WTC11 (cell line): ENCODE measurements around the gene CHCHD2. TPM values are rescaled to one million over a fixed set of nuclear protein-coding genes. Genes with fewer than 3 reads are reported as not detected.

ENCODE experiments used
- ATAC-seq: fragments of 200-7000 bp; cut with Tn5 transposase; 2 replicates; pipeline ENCODE4 v1.10.0; 2021; ENCODE audit warnings: mild to moderate bottlenecking, moderate library complexity
- CTCF ChIA-PET: fragments of 300-600 bp; sonication (Branson Sonifier 250); formaldehyde crosslinking; loops from one replicate; lab custom pipeline; 2021; ENCODE audit warnings: antibody characterized with exemption; lab: Charles Lee
- POLR2A ChIA-PET: fragments of 350-600 bp; sonication (Branson Sonifier 250); formaldehyde crosslinking; loops from one replicate; lab custom pipeline; 2021; ENCODE audit warnings: antibody characterized with exemption; lab: Charles Lee
- DNase-seq: peaks from one replicate; pipeline ENCODE4 v3.0.0; 2021; ENCODE audit warnings: low spot score
- H3K27ac Mint-ChIP-seq: 2 replicates; pipeline ENCODE4 v1.8.0; 2021; ENCODE audit warnings: mixed read lengths
- H3K27me3 Mint-ChIP-seq: 2 replicates; pipeline ENCODE4 v1.8.0; 2021; ENCODE audit warnings: low read depth, mild to moderate bottlenecking, moderate library complexity, mixed read lengths
- H3K36me3 Mint-ChIP-seq: 2 replicates; pipeline ENCODE4 v1.8.0; 2021; ENCODE audit warnings: mixed read lengths
- H3K4me1 Mint-ChIP-seq: 2 replicates; pipeline ENCODE4 v1.8.0; 2022; ENCODE audit warnings: mixed read lengths
- H3K4me3 Mint-ChIP-seq: 2 replicates; pipeline ENCODE4 v1.8.0; 2021; ENCODE audit warnings: mild to moderate bottlenecking, moderate library complexity, mixed read lengths
- H3K9me3 Mint-ChIP-seq: 2 replicates; pipeline ENCODE4 v1.8.0; 2021; ENCODE audit warnings: mixed read lengths
- CDX4 ChIP-seq: fragments of 250-450 bp; sonication (Bioruptor Pico); IDR thresholded peaks from 2 replicates; pipeline ENCODE4 v1.9.0; 2021; ENCODE audit warnings: moderate library complexity, mild to moderate bottlenecking, inconsistent platforms, borderline replicate concordance
- CREM ChIP-seq: sonication (generic); formaldehyde crosslinking; IDR thresholded peaks from 2 replicates; pipeline ENCODE4 v1.8.1; 2022; ENCODE audit warnings: mild to moderate bottlenecking, missing genetic modification reagents, moderate library complexity
- EMX1 ChIP-seq: fragments of 250-450 bp; sonication (Bioruptor Pico); IDR thresholded peaks from 2 replicates; pipeline ENCODE4 v1.8.0; 2021; ENCODE audit warnings: mild to moderate bottlenecking
- ETV6 ChIP-seq: sonication (generic); formaldehyde crosslinking; IDR thresholded peaks from 2 replicates; pipeline ENCODE4 v1.8.1; 2022; ENCODE audit warnings: mild to moderate bottlenecking, missing genetic modification reagents
- JAZF1 ChIP-seq: fragments of 250-450 bp; sonication (Bioruptor Pico); IDR thresholded peaks from 2 replicates; pipeline ENCODE4 v1.9.0; 2021; ENCODE audit warnings: moderate library complexity, mild to moderate bottlenecking, inconsistent platforms
- MAX ChIP-seq: sonication (generic); formaldehyde crosslinking; IDR thresholded peaks from 2 replicates; pipeline ENCODE4 v1.8.0; 2022; ENCODE audit warnings: mild to moderate bottlenecking, missing genetic modification reagents
- NFATC4 ChIP-seq: fragments of 250-450 bp; sonication (Bioruptor Pico); IDR thresholded peaks from 2 replicates; pipeline ENCODE4 v1.9.0; 2021; ENCODE audit warnings: mild to moderate bottlenecking
- NR1H2 ChIP-seq: sonication (generic); formaldehyde crosslinking; IDR thresholded peaks from 2 replicates; pipeline ENCODE4 v1.9.0; 2021; ENCODE audit warnings: mild to moderate bottlenecking, moderate library complexity, missing genetic modification reagents
- NR2C2 ChIP-seq: sonication (generic); formaldehyde crosslinking; IDR thresholded peaks from 2 replicates; pipeline ENCODE4 v1.8.0; 2022; ENCODE audit warnings: mild to moderate bottlenecking, missing genetic modification reagents
- RELA ChIP-seq: sonication (generic); formaldehyde crosslinking; IDR thresholded peaks from 2 replicates; pipeline ENCODE4 v1.8.1; 2022; ENCODE audit warnings: missing genetic modification reagents, mild to moderate bottlenecking, borderline replicate concordance
- SMAD4 ChIP-seq: sonication (generic); formaldehyde crosslinking; IDR thresholded peaks from 2 replicates; pipeline ENCODE4 v1.8.0; 2022; ENCODE audit warnings: mild to moderate bottlenecking, missing genetic modification reagents
- TCF7 ChIP-seq: sonication (generic); formaldehyde crosslinking; IDR thresholded peaks from 2 replicates; pipeline ENCODE4 v1.8.0; 2022; ENCODE audit warnings: mild to moderate bottlenecking, low read depth, missing genetic modification reagents, moderate library complexity
- USF2 ChIP-seq: sonication (generic); formaldehyde crosslinking; IDR thresholded peaks from 2 replicates; pipeline ENCODE4 v1.8.1; 2023; ENCODE audit warnings: mild to moderate bottlenecking, missing genetic modification reagents, moderate library complexity
- ZBTB21 ChIP-seq: sonication (generic); formaldehyde crosslinking; IDR thresholded peaks from 2 replicates; pipeline ENCODE4 v1.8.1; 2023; ENCODE audit warnings: mild to moderate bottlenecking, missing genetic modification reagents, borderline replicate concordance
- ZNF281 ChIP-seq: sonication (generic); formaldehyde crosslinking; IDR thresholded peaks from 2 replicates; pipeline ENCODE4 v1.8.0; 2023; ENCODE audit warnings: mild to moderate bottlenecking, missing genetic modification reagents
- ZNF423 ChIP-seq: fragments of 250-450 bp; sonication (Bioruptor Pico); IDR thresholded peaks from 2 replicates; pipeline ENCODE4 v2.1.2; 2022; ENCODE audit warnings: mild to moderate bottlenecking, moderate library complexity
- total RNA-seq: library from RNA; stranded (reverse); gene quantifications from 3 replicates; pipeline ENCODE4 v1.2.3, GENCODE V29; 2021
- TF ChIP-seq, protein P1 (sequence below): sonication (generic); formaldehyde crosslinking; IDR thresholded peaks from 2 replicates; pipeline ENCODE4 v1.8.1; 2023; ENCODE audit warnings: mild to moderate bottlenecking, missing genetic modification reagents, borderline replicate concordance
- TF ChIP-seq, protein P2 (sequence below): sonication (generic); formaldehyde crosslinking; IDR thresholded peaks from 2 replicates; pipeline ENCODE4 v1.8.1; 2022; ENCODE audit warnings: mild to moderate bottlenecking, moderate library complexity, missing genetic modification reagents
- TF ChIP-seq, protein P3 (sequence below): sonication (generic); formaldehyde crosslinking; IDR thresholded peaks from 2 replicates; pipeline ENCODE4 v1.8.0; 2022; ENCODE audit warnings: mild to moderate bottlenecking, missing genetic modification reagents
- TF ChIP-seq, protein P4 (sequence below): fragments of 250-450 bp; sonication (Bioruptor Pico); IDR thresholded peaks from 2 replicates; pipeline ENCODE4 v1.8.0; 2021; ENCODE audit warnings: mild to moderate bottlenecking

The CHCHD2 gene
- total RNA-seq, 1 experiment from 2014 or later: 2.2 TPM

- no peaks in the 10 kb centered on the region for H3K4me1 Mint-ChIP-seq
- no peak overlapping the region for H3K27ac Mint-ChIP-seq
- H3K9me3 Mint-ChIP-seq: peaks cover 70% of the 10 kb centered on the region
- ChIA-PET CTCF (no interaction called here), POLR2A (no interaction called here)
- TF ChIP-seq, protein P1, sequence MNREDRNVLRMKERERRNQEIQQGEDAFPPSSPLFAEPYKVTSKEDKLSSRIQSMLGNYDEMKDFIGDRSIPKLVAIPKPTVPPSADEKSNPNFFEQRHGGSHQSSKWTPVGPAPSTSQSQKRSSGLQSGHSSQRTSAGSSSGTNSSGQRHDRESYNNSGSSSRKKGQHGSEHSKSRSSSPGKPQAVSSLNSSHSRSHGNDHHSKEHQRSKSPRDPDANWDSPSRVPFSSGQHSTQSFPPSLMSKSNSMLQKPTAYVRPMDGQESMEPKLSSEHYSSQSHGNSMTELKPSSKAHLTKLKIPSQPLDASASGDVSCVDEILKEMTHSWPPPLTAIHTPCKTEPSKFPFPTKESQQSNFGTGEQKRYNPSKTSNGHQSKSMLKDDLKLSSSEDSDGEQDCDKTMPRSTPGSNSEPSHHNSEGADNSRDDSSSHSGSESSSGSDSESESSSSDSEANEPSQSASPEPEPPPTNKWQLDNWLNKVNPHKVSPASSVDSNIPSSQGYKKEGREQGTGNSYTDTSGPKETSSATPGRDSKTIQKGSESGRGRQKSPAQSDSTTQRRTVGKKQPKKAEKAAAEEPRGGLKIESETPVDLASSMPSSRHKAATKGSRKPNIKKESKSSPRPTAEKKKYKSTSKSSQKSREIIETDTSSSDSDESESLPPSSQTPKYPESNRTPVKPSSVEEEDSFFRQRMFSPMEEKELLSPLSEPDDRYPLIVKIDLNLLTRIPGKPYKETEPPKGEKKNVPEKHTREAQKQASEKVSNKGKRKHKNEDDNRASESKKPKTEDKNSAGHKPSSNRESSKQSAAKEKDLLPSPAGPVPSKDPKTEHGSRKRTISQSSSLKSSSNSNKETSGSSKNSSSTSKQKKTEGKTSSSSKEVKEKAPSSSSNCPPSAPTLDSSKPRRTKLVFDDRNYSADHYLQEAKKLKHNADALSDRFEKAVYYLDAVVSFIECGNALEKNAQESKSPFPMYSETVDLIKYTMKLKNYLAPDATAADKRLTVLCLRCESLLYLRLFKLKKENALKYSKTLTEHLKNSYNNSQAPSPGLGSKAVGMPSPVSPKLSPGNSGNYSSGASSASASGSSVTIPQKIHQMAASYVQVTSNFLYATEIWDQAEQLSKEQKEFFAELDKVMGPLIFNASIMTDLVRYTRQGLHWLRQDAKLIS (CRISPR knock-in tag): no peak
- TF ChIP-seq, protein P2, sequence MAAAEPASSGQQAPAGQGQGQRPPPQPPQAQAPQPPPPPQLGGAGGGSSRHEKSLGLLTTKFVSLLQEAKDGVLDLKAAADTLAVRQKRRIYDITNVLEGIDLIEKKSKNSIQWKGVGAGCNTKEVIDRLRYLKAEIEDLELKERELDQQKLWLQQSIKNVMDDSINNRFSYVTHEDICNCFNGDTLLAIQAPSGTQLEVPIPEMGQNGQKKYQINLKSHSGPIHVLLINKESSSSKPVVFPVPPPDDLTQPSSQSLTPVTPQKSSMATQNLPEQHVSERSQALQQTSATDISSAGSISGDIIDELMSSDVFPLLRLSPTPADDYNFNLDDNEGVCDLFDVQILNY (CRISPR knock-in tag): no peak
- TF ChIP-seq, protein P3, sequence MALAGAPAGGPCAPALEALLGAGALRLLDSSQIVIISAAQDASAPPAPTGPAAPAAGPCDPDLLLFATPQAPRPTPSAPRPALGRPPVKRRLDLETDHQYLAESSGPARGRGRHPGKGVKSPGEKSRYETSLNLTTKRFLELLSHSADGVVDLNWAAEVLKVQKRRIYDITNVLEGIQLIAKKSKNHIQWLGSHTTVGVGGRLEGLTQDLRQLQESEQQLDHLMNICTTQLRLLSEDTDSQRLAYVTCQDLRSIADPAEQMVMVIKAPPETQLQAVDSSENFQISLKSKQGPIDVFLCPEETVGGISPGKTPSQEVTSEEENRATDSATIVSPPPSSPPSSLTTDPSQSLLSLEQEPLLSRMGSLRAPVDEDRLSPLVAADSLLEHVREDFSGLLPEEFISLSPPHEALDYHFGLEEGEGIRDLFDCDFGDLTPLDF (CRISPR knock-in tag): no peak
- no peak for TF ChIP-seq SMAD4 (CRISPR knock-in tag)
- no peak for TF ChIP-seq RELA
- TF ChIP-seq JAZF1: no peak
- no peak for TF ChIP-seq ZBTB21 (CRISPR knock-in tag)
- TF ChIP-seq NFATC4 (CRISPR knock-in tag): no peak
- TF ChIP-seq, protein P4, sequence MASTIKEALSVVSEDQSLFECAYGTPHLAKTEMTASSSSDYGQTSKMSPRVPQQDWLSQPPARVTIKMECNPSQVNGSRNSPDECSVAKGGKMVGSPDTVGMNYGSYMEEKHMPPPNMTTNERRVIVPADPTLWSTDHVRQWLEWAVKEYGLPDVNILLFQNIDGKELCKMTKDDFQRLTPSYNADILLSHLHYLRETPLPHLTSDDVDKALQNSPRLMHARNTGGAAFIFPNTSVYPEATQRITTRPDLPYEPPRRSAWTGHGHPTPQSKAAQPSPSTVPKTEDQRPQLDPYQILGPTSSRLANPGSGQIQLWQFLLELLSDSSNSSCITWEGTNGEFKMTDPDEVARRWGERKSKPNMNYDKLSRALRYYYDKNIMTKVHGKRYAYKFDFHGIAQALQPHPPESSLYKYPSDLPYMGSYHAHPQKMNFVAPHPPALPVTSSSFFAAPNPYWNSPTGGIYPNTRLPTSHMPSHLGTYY (CRISPR knock-in tag): no peak
- TF ChIP-seq CREM (CRISPR knock-in tag): no peak
- no peak for TF ChIP-seq TCF7 (CRISPR knock-in tag)
- no peak for TF ChIP-seq ETV6
- TF ChIP-seq ZNF281 (CRISPR knock-in tag): no peak
- TF ChIP-seq USF2: no peak
- TF ChIP-seq NR1H2: no peak
- TF ChIP-seq NR2C2 (CRISPR knock-in tag): no peak
- no peak for TF ChIP-seq MAX (CRISPR knock-in tag)
- TF ChIP-seq CDX4 (CRISPR knock-in tag): no peak
- no peak for TF ChIP-seq EMX1 (CRISPR knock-in tag)
- no peak for TF ChIP-seq ZNF423 (CRISPR knock-in tag)
- ATAC-seq (no peak), DNase-seq (no peak)
- no peak overlapping the region for H3K4me3 Mint-ChIP-seq
- peaks cover 65% of the 10 kb centered on the region for H3K36me3 Mint-ChIP-seq
- H3K27me3 Mint-ChIP-seq: peaks cover 14% of the 10 kb centered on the region
These were observed 15.2 kb upstream of the CHCHD2 start for GRCh38 chr7:56121440-56121839.
